ENCODE data around the gene THBS4.

- no peak for TF ChIP-seq EZH2 (optimal IDR thresholded peaks at IDR 0.05; ENCODE audit: low read depth, low read length)
- TF ChIP-seq CTCF (IDR thresholded peaks at IDR 0.05; ENCODE audit: low read length) = no peak
- no peak for TF ChIP-seq EZH2phosphoT487 (IDR thresholded peaks at IDR 0.05; ENCODE audit: low read length)
These were observed 31.9 kb downstream of the THBS4 start for GRCh38 chr5:80067016-80067415.
